Cardiac fibroblast (primary cell): ENCODE data around the gene ST6GALNAC2.

Source experiments
- DNase-seq, 2 donors: peaks; one replicate each; pipeline versions ENCODE4 v3.0.0 to v3.0.0-alpha.2; 2010; ENCODE audit warnings: low read depth in 2 of 2
- H3K4me3 ChIP-seq, 2 donors: replicated peaks in 1 of 2; 1 replicate in 1 of 2; 2 replicates in 1 of 2; pipeline ENCODE4 v1.5.1; 2011; ENCODE audit warnings: low read depth in 2 of 2, low read length in 2 of 2, mild to moderate bottlenecking in 2 of 2, moderate library complexity in 1 of 2
- CTCF ChIP-seq: IDR thresholded peaks from one replicate; pipeline ENCODE4 v1.5.1; 2011; ENCODE audit warnings: low read depth, mild to moderate bottlenecking, low read length, inconsistent platforms

The ST6GALNAC2 gene

GRCh38 chr17:76543826-76544545 is 41.7 kb downstream of the ST6GALNAC2 start:
- H3K4me3 ChIP-seq, result no peak overlapping the region
- TF ChIP-seq CTCF, result no peak
- no peak for DNase-seq

- no peak overlapping the region for H3K4me3 ChIP-seq
- TF ChIP-seq CTCF, result no peak
- DNase-seq, result no peak
Observed at GRCh38 chr17:76543482-76543825, 42.2 kb downstream of the ST6GALNAC2 start.

DNA sequence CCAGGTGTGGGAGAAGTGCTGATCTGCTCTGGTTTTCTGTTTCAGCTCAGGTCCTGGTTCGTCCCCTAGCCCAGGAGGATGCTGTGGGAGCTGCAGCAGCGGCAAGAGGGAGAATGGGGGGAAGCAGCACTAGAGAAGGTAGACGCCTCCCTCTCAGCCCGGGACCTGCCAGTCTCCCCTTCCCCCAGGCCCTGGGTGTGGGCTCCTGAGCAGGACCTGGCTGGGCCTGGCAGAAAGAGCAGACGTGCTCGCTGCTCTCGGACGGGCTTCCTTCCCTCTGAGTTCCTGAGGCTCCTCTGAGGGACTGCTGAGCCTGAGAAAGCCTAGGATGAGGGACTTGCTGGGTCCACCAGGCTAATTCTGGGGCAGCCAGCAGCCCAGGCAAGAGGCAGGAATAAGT is 42.7 kb downstream of the ST6GALNAC2 start:
- DNase-seq, result no peak
- no peak for TF ChIP-seq CTCF

DNA sequence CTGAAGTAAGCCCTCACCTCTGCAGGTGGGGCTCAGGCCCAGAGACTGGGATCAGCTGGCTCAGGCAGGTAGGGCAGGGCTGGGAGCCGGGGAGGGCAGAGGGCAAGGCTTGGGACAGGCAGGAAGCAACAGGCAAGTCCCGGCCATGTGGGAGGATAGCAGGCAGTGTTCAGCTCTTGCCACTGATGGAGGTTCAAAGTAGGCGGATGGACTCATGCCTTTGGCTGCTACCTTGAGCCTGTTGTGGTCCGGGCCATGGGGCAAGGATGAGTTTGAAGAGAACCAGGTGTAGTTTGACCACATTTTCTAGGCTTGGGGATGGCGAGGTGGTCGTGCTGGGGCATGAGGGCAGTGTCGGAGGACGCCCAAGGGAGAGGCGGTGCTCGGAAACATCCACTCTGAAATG is 43.1 kb downstream of the ST6GALNAC2 start:
- no peak overlapping the region for H3K4me3 ChIP-seq
- no peak for DNase-seq
- TF ChIP-seq CTCF, result no peak

More for the DNA sequence above, 42.7 kb downstream of the ST6GALNAC2 start:
- H3K4me3 ChIP-seq, result no peak overlapping the region

DNA sequence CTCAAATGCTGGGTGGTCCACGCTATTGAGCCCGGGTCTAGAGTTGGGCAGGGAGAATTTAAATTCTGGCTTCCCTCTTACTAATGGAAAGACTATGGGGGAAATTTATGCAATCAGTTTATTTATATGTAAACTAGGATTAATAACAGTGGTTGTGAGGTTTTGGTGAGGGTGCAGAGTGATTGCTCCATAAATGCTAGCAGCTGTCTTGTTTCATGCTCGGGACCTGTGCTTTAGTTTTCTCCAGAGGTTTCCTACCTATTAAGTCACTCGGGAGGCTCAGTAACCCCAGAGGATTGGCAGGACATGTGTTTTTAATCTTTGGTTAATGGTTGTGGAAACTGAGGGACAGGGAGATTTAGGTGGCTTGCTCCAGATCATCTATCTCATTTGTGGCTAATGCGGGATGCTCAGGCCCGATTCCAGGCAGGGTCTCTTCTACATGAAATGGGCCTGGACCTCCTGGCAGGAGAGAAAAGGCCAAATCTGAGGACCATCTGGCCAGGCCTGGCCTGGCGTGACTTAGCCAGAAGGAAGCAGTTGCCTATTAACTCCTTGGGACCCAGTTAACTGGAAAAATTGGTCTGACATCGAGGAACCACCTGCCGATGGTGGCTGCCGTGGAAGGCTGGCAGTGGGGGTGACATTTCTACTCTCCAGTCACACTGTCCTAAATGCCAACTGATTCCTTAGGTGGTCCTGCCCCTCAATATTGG is 43.8 kb downstream of the ST6GALNAC2 start:
- H3K4me3 ChIP-seq, result no peak overlapping the region
- DNase-seq, result no peak
- no peak for TF ChIP-seq CTCF

- DNase-seq, result peak; percentile 96
- TF ChIP-seq CTCF, result peak; percentile 29
- H3K4me3 ChIP-seq, result peak overlapping the region; percentile 12 to 30
Observed at GRCh38 chr17:76540381-76541300, 45.0 kb downstream of the ST6GALNAC2 start.
